Osteocyte (in vitro differentiated cells): ENCODE results near the gene SKIDA1. TPM values are rescaled to one million over a fixed set of nuclear protein-coding genes. Genes with fewer than 3 reads are reported as not detected.
A peak's percentile ranks its signal among the peaks of the same experiment; 100 is the strongest.

Experiments used
- DNase-seq: peaks from one replicate; pipeline ENCODE4 v3.0.0; 2021; ENCODE audit warnings: mixed read lengths; ENCODE audit not compliant: unreplicated experiment; ENCODE audit errors: extremely low spot score
- H3K27ac Mint-ChIP-seq: one replicate; pipeline ENCODE4 v1.8.0; 2021; ENCODE audit warnings: mild to moderate bottlenecking, mixed read lengths; ENCODE audit not compliant: unreplicated experiment
- H3K27me3 Mint-ChIP-seq: one replicate; pipeline ENCODE4 v1.8.0; 2021; ENCODE audit warnings: mixed read lengths; ENCODE audit not compliant: unreplicated experiment
- H3K36me3 Mint-ChIP-seq: one replicate; pipeline ENCODE4 v1.8.0; 2021; ENCODE audit warnings: mixed read lengths; ENCODE audit not compliant: unreplicated experiment
- H3K4me1 Mint-ChIP-seq: one replicate; pipeline ENCODE4 v1.8.0; 2021; ENCODE audit warnings: mixed read lengths; ENCODE audit not compliant: unreplicated experiment
- H3K4me3 Mint-ChIP-seq: one replicate; pipeline ENCODE4 v1.8.0; 2021; ENCODE audit warnings: mild to moderate bottlenecking, moderate library complexity, mixed read lengths; ENCODE audit not compliant: unreplicated experiment
- H3K9me3 Mint-ChIP-seq: one replicate; pipeline ENCODE4 v1.8.0; 2021; ENCODE audit warnings: mixed read lengths; ENCODE audit not compliant: unreplicated experiment
- total RNA-seq: library from RNA; stranded (reverse); gene quantifications from 2 replicates; pipeline ENCODE4 v1.2.1, GENCODE V29; 2021
- TF ChIP-seq, protein P1 (sequence below): fragments of 200-600 bp; sonication (generic); IDR thresholded peaks from 2 replicates; pipeline ENCODE4 v1.5.0; 2021; ENCODE audit warnings: antibody characterized with exemption, mild to moderate bottlenecking, moderate library complexity

The SKIDA1 gene
- total RNA-seq, 1 donor from 2014 or later: 4.9 TPM

DNA sequence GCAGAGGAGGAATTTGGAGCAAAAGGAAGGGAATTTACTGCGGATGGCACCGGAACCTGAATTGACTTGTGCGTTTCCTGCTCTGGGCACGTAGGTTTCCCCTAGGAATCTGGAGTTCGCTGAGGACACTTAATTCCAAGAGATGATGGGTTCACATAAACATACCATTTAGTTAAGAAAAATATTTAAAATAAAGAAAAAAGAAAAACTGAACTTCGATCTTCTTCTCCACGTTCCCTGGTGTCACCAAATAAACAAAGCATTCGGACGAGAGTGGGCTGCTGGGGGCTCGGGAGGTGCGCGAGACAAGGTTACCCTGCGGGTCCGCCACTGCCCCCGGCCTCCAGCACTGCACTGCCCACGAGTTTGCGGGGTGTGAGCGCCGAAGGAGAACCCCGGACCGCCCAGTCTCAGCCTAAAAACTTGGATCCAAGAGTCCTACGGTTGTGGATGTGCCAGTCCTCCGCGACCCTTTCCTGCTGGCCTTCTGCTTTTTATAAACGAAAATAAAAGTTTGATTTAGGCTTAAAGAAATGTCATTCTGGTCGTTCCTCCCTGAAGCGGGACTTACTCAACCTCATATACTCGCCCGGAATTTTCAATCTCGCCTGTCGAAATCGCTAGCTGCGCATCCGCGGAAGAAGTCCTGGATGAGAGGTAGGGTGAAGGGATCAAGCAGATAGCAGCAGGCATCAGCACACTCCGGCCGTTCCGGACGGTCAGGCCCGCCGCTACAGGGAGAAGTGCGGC, 30.3 kb downstream of the SKIDA1 start:
- Mint-ChIP-seq H3K4me3 (peak overlapping the region; percentile 84), H3K36me3 (no peaks in the 10 kb centered on the region), H3K9me3 (no peaks in the 10 kb centered on the region), H3K27me3 (peaks cover 5% of the 10 kb centered on the region), H3K27ac (peak overlapping the region; percentile 80), H3K4me1 (peaks cover 20% of the 10 kb centered on the region)
- DNase-seq: peak; percentile 75
- TF ChIP-seq, protein P1, sequence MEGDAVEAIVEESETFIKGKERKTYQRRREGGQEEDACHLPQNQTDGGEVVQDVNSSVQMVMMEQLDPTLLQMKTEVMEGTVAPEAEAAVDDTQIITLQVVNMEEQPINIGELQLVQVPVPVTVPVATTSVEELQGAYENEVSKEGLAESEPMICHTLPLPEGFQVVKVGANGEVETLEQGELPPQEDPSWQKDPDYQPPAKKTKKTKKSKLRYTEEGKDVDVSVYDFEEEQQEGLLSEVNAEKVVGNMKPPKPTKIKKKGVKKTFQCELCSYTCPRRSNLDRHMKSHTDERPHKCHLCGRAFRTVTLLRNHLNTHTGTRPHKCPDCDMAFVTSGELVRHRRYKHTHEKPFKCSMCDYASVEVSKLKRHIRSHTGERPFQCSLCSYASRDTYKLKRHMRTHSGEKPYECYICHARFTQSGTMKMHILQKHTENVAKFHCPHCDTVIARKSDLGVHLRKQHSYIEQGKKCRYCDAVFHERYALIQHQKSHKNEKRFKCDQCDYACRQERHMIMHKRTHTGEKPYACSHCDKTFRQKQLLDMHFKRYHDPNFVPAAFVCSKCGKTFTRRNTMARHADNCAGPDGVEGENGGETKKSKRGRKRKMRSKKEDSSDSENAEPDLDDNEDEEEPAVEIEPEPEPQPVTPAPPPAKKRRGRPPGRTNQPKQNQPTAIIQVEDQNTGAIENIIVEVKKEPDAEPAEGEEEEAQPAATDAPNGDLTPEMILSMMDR: peak; percentile 39

DNA sequence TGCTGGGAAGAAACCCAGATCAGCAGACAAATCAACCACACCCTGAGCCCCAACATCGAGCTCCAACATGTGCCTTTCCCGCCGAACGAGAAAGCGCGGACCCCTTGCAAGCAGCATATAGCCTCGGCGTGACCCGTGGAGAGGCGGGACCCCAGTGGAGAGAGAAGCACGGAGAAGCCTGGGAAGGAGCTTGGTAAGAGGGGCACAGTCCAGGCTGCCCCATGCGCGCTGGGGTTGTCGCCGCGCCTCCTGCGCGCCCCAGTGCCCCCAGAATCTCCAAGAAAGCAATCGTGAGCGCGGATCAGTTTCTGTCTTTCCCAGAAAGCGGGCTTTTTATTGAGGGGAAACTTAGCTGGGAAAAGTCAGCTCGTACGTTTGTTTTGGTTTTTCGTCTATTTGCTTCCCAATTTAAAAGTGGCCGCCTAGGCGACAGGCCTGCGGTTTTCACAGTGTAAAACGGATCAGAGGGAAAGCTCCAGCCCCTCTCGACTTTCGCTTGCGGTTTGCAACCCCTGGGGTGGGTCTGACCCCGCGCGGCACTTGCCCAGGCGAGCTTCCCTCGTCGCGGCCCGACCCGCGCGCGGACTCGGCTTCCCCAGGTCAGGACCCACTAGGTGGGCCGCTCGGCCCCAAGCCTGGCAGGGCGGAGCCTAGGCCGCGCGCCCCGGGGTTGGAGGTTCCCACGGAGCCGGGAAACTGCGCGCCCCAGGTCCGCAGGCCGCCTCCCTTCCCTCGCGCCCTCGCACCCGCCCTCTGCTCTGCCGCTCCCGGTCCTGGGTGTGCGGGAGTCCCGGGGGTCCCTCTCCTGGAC, 31.1 kb downstream of the SKIDA1 start:
- Mint-ChIP-seq H3K4me1 (peaks cover 22% of the 10 kb centered on the region), H3K9me3 (no peaks in the 10 kb centered on the region), H3K27ac (peak overlapping the region; percentile 80), H3K36me3 (no peaks in the 10 kb centered on the region), H3K4me3 (peak overlapping the region; percentile 84), H3K27me3 (peaks cover 5% of the 10 kb centered on the region)
- DNase-seq: peak; percentile 84
- TF ChIP-seq, protein P1: no peak

DNA sequence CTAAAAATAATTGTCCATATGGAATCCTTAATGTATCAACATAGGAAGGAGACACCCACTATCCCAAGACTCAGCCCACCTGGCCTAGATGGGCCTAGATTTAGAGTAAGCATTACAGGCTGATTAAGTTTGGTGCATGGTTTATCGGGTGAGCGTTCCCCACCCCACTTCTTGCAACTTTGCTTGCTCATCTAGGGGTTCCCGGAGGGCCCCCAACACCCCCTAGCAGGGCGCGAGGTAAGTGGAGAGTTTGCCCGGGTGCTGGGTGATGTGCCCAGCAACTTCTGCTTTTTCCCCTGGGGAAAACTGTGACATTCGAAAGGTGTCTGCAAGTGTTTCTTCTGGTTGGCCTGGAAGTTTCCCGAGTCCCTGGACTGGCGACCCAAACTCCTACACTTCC, 31.7 kb downstream of the SKIDA1 start:
- no peaks in the 10 kb centered on the region for H3K9me3 Mint-ChIP-seq
- DNase-seq: peak; percentile 65
- H3K27me3 Mint-ChIP-seq: no peaks in the 10 kb centered on the region
- no peaks in the 10 kb centered on the region for H3K36me3 Mint-ChIP-seq
- TF ChIP-seq, protein P1: no peak
- peak overlapping the region; percentile 84 for H3K4me3 Mint-ChIP-seq
- peaks cover 27% of the 10 kb centered on the region for H3K4me1 Mint-ChIP-seq
- H3K27ac Mint-ChIP-seq: no peak overlapping the region

DNA sequence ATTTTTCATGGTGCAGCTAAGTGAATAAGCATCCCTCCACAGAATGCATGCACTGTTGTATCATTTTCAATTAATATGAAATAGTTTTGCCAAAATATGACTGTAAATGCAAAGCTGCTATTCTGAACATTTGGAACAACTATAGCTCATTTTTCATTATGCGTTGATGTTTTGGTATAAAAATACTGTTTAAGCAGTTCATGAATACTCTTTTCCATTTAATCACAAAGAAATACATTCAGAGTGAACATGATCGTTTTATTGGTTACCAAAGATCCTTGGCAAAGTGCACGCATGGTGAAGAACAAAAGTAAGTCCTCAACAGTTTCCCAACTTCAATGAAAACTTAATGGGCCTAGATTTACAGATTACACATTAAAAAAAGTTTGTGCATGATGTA, 33.1 kb downstream of the SKIDA1 start:
- H3K9me3 Mint-ChIP-seq: no peaks in the 10 kb centered on the region
- TF ChIP-seq, protein P1: no peak
- no peaks in the 10 kb centered on the region for H3K36me3 Mint-ChIP-seq
- H3K4me3 Mint-ChIP-seq: no peak overlapping the region
- DNase-seq: no peak
- no peaks in the 10 kb centered on the region for H3K27me3 Mint-ChIP-seq
- no peak overlapping the region for H3K27ac Mint-ChIP-seq
- H3K4me1 Mint-ChIP-seq: peaks cover 22% of the 10 kb centered on the region

DNA sequence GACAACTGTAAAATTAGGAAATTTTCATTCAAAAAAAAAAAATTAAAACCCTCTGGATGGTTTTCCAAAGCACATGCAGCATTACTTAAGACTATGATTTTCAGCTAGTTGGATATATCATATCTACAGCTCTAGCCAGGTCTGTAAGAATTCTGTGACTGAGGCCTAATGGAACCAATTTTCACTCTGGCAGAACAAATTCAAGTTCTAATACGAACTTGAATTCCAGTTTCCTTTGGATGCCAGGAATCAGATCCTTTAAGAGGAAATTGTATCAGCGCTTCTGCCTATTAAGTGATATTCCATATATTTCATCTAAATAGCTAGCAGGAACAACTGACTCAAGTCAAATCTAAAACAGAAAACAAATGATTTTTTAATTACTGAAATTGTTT, 34.8 kb downstream of the SKIDA1 start:
- H3K4me3 Mint-ChIP-seq: no peak overlapping the region
- no peaks in the 10 kb centered on the region for H3K36me3 Mint-ChIP-seq
- H3K9me3 Mint-ChIP-seq: no peaks in the 10 kb centered on the region
- TF ChIP-seq, protein P1: no peak
- peaks cover 19% of the 10 kb centered on the region for H3K4me1 Mint-ChIP-seq
- no peak overlapping the region for H3K27ac Mint-ChIP-seq
- H3K27me3 Mint-ChIP-seq: no peaks in the 10 kb centered on the region
- no peak for DNase-seq
